HCT116 (cell line): ENCODE measurements around the gene BPTF. TPM values are rescaled to one million over a fixed set of nuclear protein-coding genes. Genes with fewer than 3 reads are reported as not detected.

Experiments
- ATAC-seq: fragments of 200-7000 bp; cut with Tn5 transposase; 2 replicates; pipeline ENCODE4 v1.9.1; 2020; ENCODE audit warnings: mild to moderate bottlenecking, moderate library complexity
- BruUV-seq: library from RNA; stranded (reverse); fragments of 400-500 nt; replicated peaks from 2 replicates; lab custom pipeline; 2021; lab: Mats Ljungman, UMichigan
- CTCF ChIA-PET: fragments of 300-600 bp; sonication (Branson Sonifier 250); formaldehyde crosslinking; loops from one replicate; lab custom pipeline; 2021; ENCODE audit warnings: antibody characterized with exemption; lab: Charles Lee
- POLR2A ChIA-PET: fragments of 300-600, 350-600 bp; sonication (Branson Sonifier 250); formaldehyde crosslinking; loops from one replicate; lab custom pipeline; 2021; ENCODE audit warnings: antibody characterized with exemption; lab: Charles Lee
- RAD21 ChIA-PET, 2 experiments: fragments of 300-600 bp; sonication (Branson Sonifier 250); formaldehyde crosslinking; loops; one replicate each; lab custom pipeline; 2023; ENCODE audit warnings: low total read pairs in 2 of 2; ENCODE audit not compliant: uncharacterized antibody in 2 of 2, unreplicated experiment in 2 of 2, low non-redundant PET in 1 of 2; lab: Charles Lee
- DNase-seq: peaks from one replicate; pipeline ENCODE4 v3.0.0-alpha.2; 2010; ENCODE audit warnings: low read depth, low spot score
- H2AFZ ChIP-seq: fragments of 200-600 bp; shearing (Covaris generic), sonication (generic); 2 replicates; pipeline ENCODE4 v1.6.1; 2017; ENCODE audit warnings: low read depth, mixed run types, mixed read lengths, antibody characterized with exemption, low read length; ENCODE audit not compliant: poor library complexity, severe bottlenecking
- H3K27ac ChIP-seq: 2 replicates; pipeline ENCODE4 v1.5.1; 2012; ENCODE audit warnings: low read depth, low read length
- H3K27me3 ChIP-seq: fragments of 200-600 bp; sonication (generic); 2 replicates; pipeline ENCODE4 v1.6.1; 2016; ENCODE audit warnings: mixed run types, low read length, mixed read lengths; ENCODE audit not compliant: insufficient read depth
- H3K36me3 ChIP-seq, 2 experiments: fragments of 200-500 bp in 1 of 2; fragments of 200-600 bp in 1 of 2; sonication (Bioruptor generic) in 1 of 2; sonication (generic) in 1 of 2; 2 replicates each; pipeline versions ENCODE4 v1.5.1 to v1.6.1; 2014 to 2016; ENCODE audit warnings: low read length in 2 of 2, inconsistent platforms in 1 of 2, mixed read lengths in 1 of 2, mixed run types in 1 of 2; ENCODE audit not compliant: insufficient read depth in 2 of 2, control insufficient read depth in 1 of 2
- H3K4me1 ChIP-seq, 2 experiments: fragments of 200-600 bp in 1 of 2; sonication (generic) in 1 of 2; 2 replicates each; pipeline versions ENCODE4 v1.5.1 to v1.6.1; 2012 to 2017; ENCODE audit warnings: low read length in 2 of 2, inconsistent platforms in 1 of 2, mild to moderate bottlenecking in 1 of 2, mixed read lengths in 1 of 2, mixed run types in 1 of 2, moderate library complexity in 1 of 2; ENCODE audit not compliant: insufficient read depth in 2 of 2, control insufficient read depth in 1 of 2
- H3K4me2 ChIP-seq: fragments of 200-600 bp; sonication (generic); 2 replicates; pipeline ENCODE4 v1.6.1; 2017; ENCODE audit warnings: mixed run types, low read length, mixed read lengths
- H3K4me3 ChIP-seq, 2 experiments: fragments of 200-600 bp in 1 of 2; sonication (generic) in 1 of 2; replicated peaks in 1 of 2; 2 replicates each; pipeline ENCODE4 v1.5.1; 2011 to 2016; ENCODE audit warnings: low read length in 2 of 2, control low read depth in 1 of 2, low read depth in 1 of 2, mild to moderate bottlenecking in 1 of 2, mixed read lengths in 1 of 2, mixed run types in 1 of 2
- H3K79me2 ChIP-seq: fragments of 200-600 bp; sonication (generic); 2 replicates; pipeline ENCODE4 v1.6.1; 2017; ENCODE audit warnings: mild to moderate bottlenecking, mixed run types, low read length, moderate library complexity, mixed read lengths; ENCODE audit not compliant: insufficient read depth
- H3K9ac ChIP-seq: fragments of 200-600 bp; sonication (generic); 2 replicates; pipeline ENCODE4 v1.6.1; 2016; ENCODE audit warnings: low read length, mixed read lengths
- H3K9me2 ChIP-seq: fragments of 200-600 bp; sonication (generic), shearing (Covaris generic); 2 replicates; pipeline ENCODE4 v1.6.1; 2017; ENCODE audit warnings: mixed run types, mild to moderate bottlenecking, moderate library complexity; ENCODE audit not compliant: insufficient read depth
- H3K9me3 ChIP-seq, 2 experiments: fragments of 200-500 bp in 1 of 2; fragments of 200-600 bp in 1 of 2; sonication (Bioruptor generic) in 1 of 2; sonication (generic) in 1 of 2; 2 replicates each; pipeline ENCODE4 v1.6.1; 2014 to 2017; ENCODE audit warnings: low read length in 2 of 2, mixed read lengths in 2 of 2, inconsistent platforms in 1 of 2, low read depth in 1 of 2, mild to moderate bottlenecking in 1 of 2, mixed run types in 1 of 2, moderate library complexity in 1 of 2; ENCODE audit not compliant: control insufficient read depth in 1 of 2, insufficient read depth in 1 of 2
- H4K20me1 ChIP-seq: fragments of 200-600 bp; sonication (generic), shearing (Covaris generic); 2 replicates; pipeline ENCODE4 v1.6.1; 2017; ENCODE audit warnings: mixed run types, mild to moderate bottlenecking, moderate library complexity; ENCODE audit not compliant: insufficient read depth
- ATF3 ChIP-seq: IDR thresholded peaks from 2 replicates; pipeline ENCODE4 v1.6.1; 2012
- EGR1 ChIP-seq: IDR thresholded peaks from 2 replicates; pipeline ENCODE4 v1.6.1; 2012; ENCODE audit warnings: low read depth
- ELF1 ChIP-seq: IDR thresholded peaks from 2 replicates; pipeline ENCODE4 v1.6.1; 2012; ENCODE audit warnings: low read depth, borderline replicate concordance
- POLR2A ChIP-seq: IDR thresholded peaks from 2 replicates; pipeline ENCODE4 v1.7.0; 2011; ENCODE audit warnings: borderline replicate concordance; ENCODE audit not compliant: insufficient read depth, insufficient read length; ENCODE audit errors: extremely low read depth
- RAD21 ChIP-seq: IDR thresholded peaks from 2 replicates; pipeline ENCODE4 v1.6.1; 2012; ENCODE audit warnings: low read depth, mild to moderate bottlenecking
- SRF ChIP-seq: IDR thresholded peaks from 2 replicates; pipeline ENCODE4 v1.6.1; 2012; ENCODE audit warnings: low read depth
- TCF7L2 ChIP-seq: IDR thresholded peaks from 2 replicates; pipeline ENCODE4 v1.7.0; 2011; ENCODE audit warnings: borderline replicate concordance, inconsistent platforms; ENCODE audit not compliant: insufficient read depth, insufficient read length; ENCODE audit errors: extremely low read depth
- ZFX ChIP-seq: fragments of 450-650 bp; IDR thresholded peaks from 2 replicates; pipeline ENCODE4 v1.6.1; 2017
- intact Hi-C: fragments of 100-400 bp; cut with micrococcal nuclease; formaldehyde crosslinking; loops from 2 replicates; pipeline ENCODE4 v1.10.0; 2022
- total RNA-seq: library from RNA; stranded (reverse); gene quantifications from one replicate; pipeline ENCODE4 v1.2.1, GENCODE V29; 2021; ENCODE audit not compliant: unreplicated experiment
- TF ChIP-seq, protein P1 (sequence below): IDR thresholded peaks from 2 replicates; pipeline ENCODE4 v1.6.1; 2012

Gene BPTF
- total RNA-seq, 1 experiment from 2014 or later, result 114 TPM

GRCh38 chr17:67813803-67814180, 11.5 kb upstream of the BPTF start (continued):
- no peak for TF ChIP-seq POLR2A
- TF ChIP-seq ATF3, result no peak
- TF ChIP-seq, protein P1, sequence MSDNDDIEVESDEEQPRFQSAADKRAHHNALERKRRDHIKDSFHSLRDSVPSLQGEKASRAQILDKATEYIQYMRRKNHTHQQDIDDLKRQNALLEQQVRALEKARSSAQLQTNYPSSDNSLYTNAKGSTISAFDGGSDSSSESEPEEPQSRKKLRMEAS, result no peak

- no peaks in the 10 kb centered on the region for H3K9me2 ChIP-seq
- H3K4me1 ChIP-seq, result no peaks in the 10 kb centered on the region
- CTCF ChIA-PET, result interaction anchor here (0.7 kb wide), 1 partner anchor 9 kb away, joined by 3 read pairs; no protein-coding TSS in a partner anchor
- H3K4me2 ChIP-seq, result no peak overlapping the region
- no peak overlapping the region for H2AFZ ChIP-seq
- no peak for ATAC-seq
- no peak overlapping the region for H3K9ac ChIP-seq
- POLR2A ChIA-PET, result no interaction called here
- no peaks in the 10 kb centered on the region for H4K20me1 ChIP-seq
- H3K36me3 ChIP-seq, result no peaks in the 10 kb centered on the region
- intact Hi-C loops, result no loop called here
- no peak for TF ChIP-seq ZFX
- TF ChIP-seq POLR2A, result no peak
- no peak for TF ChIP-seq RAD21
- TF ChIP-seq SRF, result no peak
- no peak for TF ChIP-seq EGR1
- no peak for TF ChIP-seq TCF7L2
- no peak for TF ChIP-seq ELF1
- no TSS peak for BruUV-seq
- H3K79me2 ChIP-seq, result no peaks in the 10 kb centered on the region
- H3K4me3 ChIP-seq, result no peak overlapping the region
- H3K9me3 ChIP-seq, result no peaks in the 10 kb centered on the region
- no peak overlapping the region for H3K27ac ChIP-seq
- no peaks in the 10 kb centered on the region for H3K27me3 ChIP-seq
- RAD21 ChIA-PET, result interaction anchor here in 1 of 2 experiments (0.7 kb wide), 1 partner anchor 18 kb away, joined by 7 read pairs; no protein-coding TSS in a partner anchor
- DNase-seq, result no peak
These were observed 6.9 kb upstream of the BPTF start for GRCh38 chr17:67818110-67819002.
